ENCODE results near the gene MIPEP. TPM values are rescaled to one million over a fixed set of nuclear protein-coding genes. Genes with fewer than 3 reads are reported as not detected.

MIPEP gene
- total RNA-seq, 2 experiments from 2014 or later: 17.2 to 18.5 TPM

GRCh38 chr13:23922005-23922932, 33.1 kb upstream of the MIPEP start:
- Mint-ChIP-seq H3K36me3 (ENCODE audit: low read depth) (no peaks in the 10 kb centered on the region), H3K4me1 (ENCODE audit: low read depth) (no peaks in the 10 kb centered on the region), H3K4me3 (no peak overlapping the region), H3K27me3 (peaks cover 24% of the 10 kb centered on the region), H3K27ac (no peak overlapping the region), H3K9me3 (no peaks in the 10 kb centered on the region)
- intact Hi-C loops (cut with micrococcal nuclease): loop anchor here (10.0 kb wide), 1 partner anchor 303 kb away; no protein-coding TSS in a partner anchor
- ATAC-seq (no peak), DNase-seq (no peak)
- TF ChIP-seq CTCF (IDR thresholded peaks at IDR 0.05): no peak
- ChIA-PET POLR2A (interaction anchor here (0.6 kb wide), 1 partner anchor 492 kb away, joined by 4 read pairs; no protein-coding TSS in a partner anchor), CTCF (interaction anchor here (0.6 to 1.6 kb wide), 17 partner anchors 8 to 308 kb away, joined by 3 to 9 read pairs (median 3); no protein-coding TSS in a partner anchor)

GRCh38 chr13:23921451-23921888, 32.3 kb upstream of the MIPEP start:
- DNase-seq: peak; percentile 13
- ChIA-PET POLR2A (no interaction called here), CTCF (interaction anchor here (0.6 to 1.6 kb wide), 15 partner anchors 9 to 309 kb away, joined by 3 to 9 read pairs (median 4); no protein-coding TSS in a partner anchor)
- ATAC-seq: no peak
- no peaks in the 10 kb centered on the region for H3K4me1 Mint-ChIP-seq (ENCODE audit: low read depth)
- H3K27ac Mint-ChIP-seq: no peak overlapping the region
- H3K9me3 Mint-ChIP-seq: no peaks in the 10 kb centered on the region
- intact Hi-C loops (cut with micrococcal nuclease): loop anchor here (10.0 kb wide), 1 partner anchor 303 kb away; no protein-coding TSS in a partner anchor
- peaks cover 27% of the 10 kb centered on the region for H3K27me3 Mint-ChIP-seq
- peak; percentile 81 for TF ChIP-seq CTCF (IDR thresholded peaks at IDR 0.05)
- no peak overlapping the region for H3K4me3 Mint-ChIP-seq
- no peaks in the 10 kb centered on the region for H3K36me3 Mint-ChIP-seq (ENCODE audit: low read depth)

- ATAC-seq: no peak
- ChIA-PET CTCF (interaction anchor here (1.1 to 2.3 kb wide), 4 partner anchors 29 to 310 kb away, joined by 3 to 6 read pairs (median 4); partner anchors contain the start of gene MIPEP), POLR2A (no interaction called here)
- no peak for TF ChIP-seq CTCF (IDR thresholded peaks at IDR 0.05)
- H3K4me1 Mint-ChIP-seq (ENCODE audit: low read depth): no peaks in the 10 kb centered on the region
- H3K27ac Mint-ChIP-seq: no peak overlapping the region
- H3K27me3 Mint-ChIP-seq: peaks cover 28% of the 10 kb centered on the region
- intact Hi-C loops (cut with micrococcal nuclease): no loop called here
- DNase-seq: no peak
- no peaks in the 10 kb centered on the region for H3K9me3 Mint-ChIP-seq
- H3K4me3 Mint-ChIP-seq: no peak overlapping the region
- no peaks in the 10 kb centered on the region for H3K36me3 Mint-ChIP-seq (ENCODE audit: low read depth)
Observed at GRCh38 chr13:23919006-23919405, 29.8 kb upstream of the MIPEP start.

GRCh38 chr13:23918208-23918607, 29.0 kb upstream of the MIPEP start:
- Mint-ChIP-seq H3K9me3 (no peaks in the 10 kb centered on the region), H3K4me1 (ENCODE audit: low read depth) (no peaks in the 10 kb centered on the region), H3K27ac (no peak overlapping the region), H3K36me3 (ENCODE audit: low read depth) (no peaks in the 10 kb centered on the region), H3K27me3 (peaks cover 26% of the 10 kb centered on the region), H3K4me3 (no peak overlapping the region)
- DNase-seq: no peak
- CTCF ChIA-PET: interaction anchor here (0.7 to 2.3 kb wide), 4 partner anchors 18 to 102 kb away, joined by 3 to 6 read pairs (median 4); partner anchors contain the start of gene MIPEP
- intact Hi-C loops (cut with micrococcal nuclease): no loop called here
- ATAC-seq: no peak
- no peak for TF ChIP-seq CTCF (IDR thresholded peaks at IDR 0.05)
- POLR2A ChIA-PET: no interaction called here

GRCh38 chr13:23915308-23915707, 26.1 kb upstream of the MIPEP start:
- Mint-ChIP-seq H3K4me3 (no peak overlapping the region), H3K36me3 (ENCODE audit: low read depth) (no peaks in the 10 kb centered on the region), H3K9me3 (no peaks in the 10 kb centered on the region), H3K27me3 (peaks cover 26% of the 10 kb centered on the region), H3K27ac (no peak overlapping the region), H3K4me1 (ENCODE audit: low read depth) (peaks cover 3% of the 10 kb centered on the region)
- POLR2A ChIA-PET: no interaction called here
- no peak for DNase-seq
- CTCF ChIA-PET: no interaction called here
- TF ChIP-seq CTCF (IDR thresholded peaks at IDR 0.05): no peak
- intact Hi-C loops (cut with micrococcal nuclease): no loop called here
- ATAC-seq: no peak
